ENCODE measurements around the gene RPS6KB2.

GRCh38 chr11:67484847-67485311 is 56.6 kb downstream of the RPS6KB2 start:
- TF ChIP-seq POLR2A (IDR thresholded peaks at IDR 0.05) (no peak), CTCF (IDR thresholded peaks at IDR 0.05) (no peak), POLR2AphosphoS5 (IDR thresholded peaks at IDR 0.05) (no peak)

All from suprapubic skin (tissue), 4 donors.